ENCODE measurements around the gene GCKR. TPM values are rescaled to one million over a fixed set of nuclear protein-coding genes. Genes with fewer than 3 reads are reported as not detected.
"Not testable (repeated sequence)": the region's sequence is repeated elsewhere in the genome, so short reads cannot be mapped to it uniquely, and the experiment has no call there.

The GCKR gene
- polyA plus RNA-seq, 1 donor from 2014 or later: 2.5 TPM

DNA sequence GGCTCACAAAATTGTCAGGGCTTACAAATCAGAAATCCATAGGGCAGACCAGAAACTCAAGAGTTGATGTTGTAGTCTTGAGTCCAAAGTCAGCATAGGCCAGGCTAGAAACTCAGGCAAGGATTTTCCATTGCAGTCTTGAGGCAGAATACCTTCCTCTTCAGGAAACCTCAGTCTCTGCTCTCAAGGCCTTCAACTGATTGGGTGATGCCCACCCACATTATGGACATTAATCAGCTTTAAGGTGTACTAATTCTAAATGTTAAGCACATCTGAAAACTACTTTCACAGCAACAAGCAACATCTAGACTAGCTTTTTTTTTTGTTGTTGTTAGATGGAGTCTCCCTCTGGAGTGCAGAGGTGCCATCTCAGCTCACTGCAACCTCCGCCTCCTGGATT is 54.9 kb downstream of the GCKR start:
- H3K9me2 ChIP-seq (ENCODE audit: insufficient read depth, low read length): no peaks in the 10 kb centered on the region
- TF ChIP-seq RAD21 (conservative IDR thresholded peaks at IDR 0.05): no peak
- TF ChIP-seq EP300 (conservative IDR thresholded peaks at IDR 0.05; ENCODE audit: poor library complexity, severe bottlenecking): no peak
- TF ChIP-seq, protein P1, sequence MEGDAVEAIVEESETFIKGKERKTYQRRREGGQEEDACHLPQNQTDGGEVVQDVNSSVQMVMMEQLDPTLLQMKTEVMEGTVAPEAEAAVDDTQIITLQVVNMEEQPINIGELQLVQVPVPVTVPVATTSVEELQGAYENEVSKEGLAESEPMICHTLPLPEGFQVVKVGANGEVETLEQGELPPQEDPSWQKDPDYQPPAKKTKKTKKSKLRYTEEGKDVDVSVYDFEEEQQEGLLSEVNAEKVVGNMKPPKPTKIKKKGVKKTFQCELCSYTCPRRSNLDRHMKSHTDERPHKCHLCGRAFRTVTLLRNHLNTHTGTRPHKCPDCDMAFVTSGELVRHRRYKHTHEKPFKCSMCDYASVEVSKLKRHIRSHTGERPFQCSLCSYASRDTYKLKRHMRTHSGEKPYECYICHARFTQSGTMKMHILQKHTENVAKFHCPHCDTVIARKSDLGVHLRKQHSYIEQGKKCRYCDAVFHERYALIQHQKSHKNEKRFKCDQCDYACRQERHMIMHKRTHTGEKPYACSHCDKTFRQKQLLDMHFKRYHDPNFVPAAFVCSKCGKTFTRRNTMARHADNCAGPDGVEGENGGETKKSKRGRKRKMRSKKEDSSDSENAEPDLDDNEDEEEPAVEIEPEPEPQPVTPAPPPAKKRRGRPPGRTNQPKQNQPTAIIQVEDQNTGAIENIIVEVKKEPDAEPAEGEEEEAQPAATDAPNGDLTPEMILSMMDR (IDR thresholded peaks at IDR 0.05; ENCODE audit: poor library complexity, severe bottlenecking): no peak
- TF ChIP-seq TAF1 (IDR thresholded peaks at IDR 0.05; ENCODE audit: low read depth): no peak
- no peak for TF ChIP-seq MXI1 (conservative IDR thresholded peaks at IDR 0.05; ENCODE audit: poor library complexity, severe bottlenecking)
- TF ChIP-seq, protein P2, sequence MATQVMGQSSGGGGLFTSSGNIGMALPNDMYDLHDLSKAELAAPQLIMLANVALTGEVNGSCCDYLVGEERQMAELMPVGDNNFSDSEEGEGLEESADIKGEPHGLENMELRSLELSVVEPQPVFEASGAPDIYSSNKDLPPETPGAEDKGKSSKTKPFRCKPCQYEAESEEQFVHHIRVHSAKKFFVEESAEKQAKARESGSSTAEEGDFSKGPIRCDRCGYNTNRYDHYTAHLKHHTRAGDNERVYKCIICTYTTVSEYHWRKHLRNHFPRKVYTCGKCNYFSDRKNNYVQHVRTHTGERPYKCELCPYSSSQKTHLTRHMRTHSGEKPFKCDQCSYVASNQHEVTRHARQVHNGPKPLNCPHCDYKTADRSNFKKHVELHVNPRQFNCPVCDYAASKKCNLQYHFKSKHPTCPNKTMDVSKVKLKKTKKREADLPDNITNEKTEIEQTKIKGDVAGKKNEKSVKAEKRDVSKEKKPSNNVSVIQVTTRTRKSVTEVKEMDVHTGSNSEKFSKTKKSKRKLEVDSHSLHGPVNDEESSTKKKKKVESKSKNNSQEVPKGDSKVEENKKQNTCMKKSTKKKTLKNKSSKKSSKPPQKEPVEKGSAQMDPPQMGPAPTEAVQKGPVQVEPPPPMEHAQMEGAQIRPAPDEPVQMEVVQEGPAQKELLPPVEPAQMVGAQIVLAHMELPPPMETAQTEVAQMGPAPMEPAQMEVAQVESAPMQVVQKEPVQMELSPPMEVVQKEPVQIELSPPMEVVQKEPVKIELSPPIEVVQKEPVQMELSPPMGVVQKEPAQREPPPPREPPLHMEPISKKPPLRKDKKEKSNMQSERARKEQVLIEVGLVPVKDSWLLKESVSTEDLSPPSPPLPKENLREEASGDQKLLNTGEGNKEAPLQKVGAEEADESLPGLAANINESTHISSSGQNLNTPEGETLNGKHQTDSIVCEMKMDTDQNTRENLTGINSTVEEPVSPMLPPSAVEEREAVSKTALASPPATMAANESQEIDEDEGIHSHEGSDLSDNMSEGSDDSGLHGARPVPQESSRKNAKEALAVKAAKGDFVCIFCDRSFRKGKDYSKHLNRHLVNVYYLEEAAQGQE (IDR thresholded peaks at IDR 0.05; ENCODE audit: borderline replicate concordance): no peak
- no peak for TF ChIP-seq EZH2 (IDR thresholded peaks at IDR 0.05; ENCODE audit: borderline replicate concordance, insufficient read depth, low read length, poor library complexity, severe bottlenecking)
- no peak for TF ChIP-seq POLR2AphosphoS5 (IDR thresholded peaks at IDR 0.05)
- no peak for TF ChIP-seq SMC3 (conservative IDR thresholded peaks at IDR 0.05; ENCODE audit: poor library complexity)
- H3K9me3 ChIP-seq (ENCODE audit: low read length): no peaks in the 10 kb centered on the region
- H3K36me3 ChIP-seq (ENCODE audit: insufficient read depth, low read length): no peaks in the 10 kb centered on the region
- no peak overlapping the region for H3K9ac ChIP-seq (ENCODE audit: low read length)
- H3F3A ChIP-seq (ENCODE audit: insufficient read depth, low read length, poor library complexity, severe bottlenecking): no peaks in the 10 kb centered on the region
- H3K4me2 ChIP-seq (ENCODE audit: low read length): no peak overlapping the region
- H3K27me3 ChIP-seq (ENCODE audit: insufficient read depth, low read depth, low read length): no peaks in the 10 kb centered on the region
- H3K4me3 ChIP-seq (ENCODE audit: low read length): no peak overlapping the region
- H3K79me2 ChIP-seq (replicated peaks; ENCODE audit: insufficient read depth, low read length): no peaks in the 10 kb centered on the region
- no peak overlapping the region for H2AFZ ChIP-seq (ENCODE audit: low read depth, low read length)
- H4K20me1 ChIP-seq (ENCODE audit: insufficient read depth): no peaks in the 10 kb centered on the region
- H3K27ac ChIP-seq (ENCODE audit: low read length): no peak overlapping the region

DNA sequence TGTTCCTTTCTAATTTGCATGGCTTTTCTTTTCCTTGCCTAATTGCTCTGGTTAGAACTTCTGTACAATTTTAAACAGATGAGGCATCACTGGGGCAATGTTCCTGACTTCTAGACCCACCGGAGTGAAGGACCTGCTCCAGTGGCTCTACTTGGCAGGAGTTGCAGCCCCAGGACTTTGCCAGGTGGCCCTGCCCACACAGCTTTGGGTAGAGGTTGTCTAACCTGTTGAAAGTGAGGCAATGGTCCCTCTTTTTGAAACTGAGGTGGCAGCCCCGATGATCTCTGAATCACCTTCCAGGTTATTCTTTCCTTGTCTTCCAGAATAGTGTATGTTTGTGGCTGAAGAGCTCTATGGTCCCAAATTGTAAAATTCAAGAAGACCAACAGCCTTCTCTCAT is 56.3 kb downstream of the GCKR start:
- Histone ChIP-seq H3K27ac (ENCODE audit: low read length) (no peak overlapping the region), H3K9me2 (ENCODE audit: insufficient read depth, low read length) (no peaks in the 10 kb centered on the region), H2AFZ (ENCODE audit: low read depth, low read length) (no peak overlapping the region), H3K27me3 (ENCODE audit: insufficient read depth, low read depth, low read length) (no peaks in the 10 kb centered on the region), H3K79me2 (replicated peaks; ENCODE audit: insufficient read depth, low read length) (no peaks in the 10 kb centered on the region), H3K9me3 (ENCODE audit: low read length) (no peaks in the 10 kb centered on the region), H3K36me3 (ENCODE audit: insufficient read depth, low read length) (no peaks in the 10 kb centered on the region), H3K4me2 (ENCODE audit: low read length) (no peak overlapping the region), H3K9ac (ENCODE audit: low read length) (no peak overlapping the region), H4K20me1 (ENCODE audit: insufficient read depth) (no peaks in the 10 kb centered on the region), H3F3A (ENCODE audit: insufficient read depth, low read length, poor library complexity, severe bottlenecking) (no peaks in the 10 kb centered on the region), H3K4me3 (ENCODE audit: low read length) (no peak overlapping the region)
- TF ChIP-seq, protein P2 (IDR thresholded peaks at IDR 0.05; ENCODE audit: borderline replicate concordance): no peak
- TF ChIP-seq EZH2 (IDR thresholded peaks at IDR 0.05; ENCODE audit: borderline replicate concordance, insufficient read depth, low read length, poor library complexity, severe bottlenecking) (no peak), EP300 (conservative IDR thresholded peaks at IDR 0.05; ENCODE audit: poor library complexity, severe bottlenecking) (no peak), MXI1 (conservative IDR thresholded peaks at IDR 0.05; ENCODE audit: poor library complexity, severe bottlenecking) (no peak), POLR2AphosphoS5 (IDR thresholded peaks at IDR 0.05) (no peak), SMC3 (conservative IDR thresholded peaks at IDR 0.05; ENCODE audit: poor library complexity) (no peak), RAD21 (conservative IDR thresholded peaks at IDR 0.05) (no peak), TAF1 (IDR thresholded peaks at IDR 0.05; ENCODE audit: low read depth) (no peak)
- TF ChIP-seq, protein P1 (IDR thresholded peaks at IDR 0.05; ENCODE audit: poor library complexity, severe bottlenecking): no peak

DNA sequence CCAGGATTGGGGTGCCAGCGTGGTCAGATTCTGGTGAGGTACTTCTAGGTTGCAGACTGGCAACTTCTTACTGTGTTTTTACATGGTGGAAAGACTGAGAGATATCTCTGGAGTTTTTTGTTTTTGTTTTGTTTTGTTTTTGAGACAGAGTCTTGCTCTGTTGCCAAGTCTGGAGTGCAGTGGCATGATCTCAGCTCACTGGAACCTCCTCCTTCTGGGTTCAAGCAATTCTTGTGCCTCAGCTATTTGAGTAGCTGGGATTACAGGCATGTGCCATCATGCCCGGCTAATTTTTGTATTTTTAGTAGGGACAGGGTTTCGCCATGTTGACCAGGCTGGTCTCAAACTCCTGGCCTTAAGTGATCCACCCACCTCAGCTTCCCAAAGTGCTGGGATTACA is 57.8 kb downstream of the GCKR start:
- H3K27ac ChIP-seq (ENCODE audit: low read length); H3K4me2 ChIP-seq (ENCODE audit: low read length); H3K9me3 ChIP-seq (ENCODE audit: low read length); H2AFZ ChIP-seq (ENCODE audit: low read depth, low read length); H4K20me1 ChIP-seq (ENCODE audit: insufficient read depth); H3K4me3 ChIP-seq (ENCODE audit: low read length); H3K9ac ChIP-seq (ENCODE audit: low read length); H3K79me2 ChIP-seq (replicated peaks; ENCODE audit: insufficient read depth, low read length); H3K9me2 ChIP-seq (ENCODE audit: insufficient read depth, low read length); H3K27me3 ChIP-seq (ENCODE audit: insufficient read depth, low read depth, low read length); H3K36me3 ChIP-seq (ENCODE audit: insufficient read depth, low read length); H3F3A ChIP-seq (ENCODE audit: insufficient read depth, low read length, poor library complexity, severe bottlenecking): not testable (repeated sequence)
